GM23338 (cell line): ENCODE results near the gene PPM1E. TPM values are rescaled to one million over a fixed set of nuclear protein-coding genes. Genes with fewer than 3 reads are reported as not detected.
A peak's percentile ranks its signal among the peaks of the same experiment; 100 is the strongest.

ENCODE experiments used
- ATAC-seq: fragments of 200-7000 bp; cut with Tn5 transposase; 3 replicates; pipeline ENCODE4 v1.9.1; 2020
- DNase-seq: peaks from one replicate; pipeline ENCODE4 v3.0.0-alpha.2; 2015; ENCODE audit warnings: low spot score
- H2AFZ ChIP-seq: fragments of 200-600 bp; sonication (generic); 2 replicates; pipeline ENCODE4 v1.8.0; 2016; ENCODE audit warnings: antibody characterized with exemption, mild to moderate bottlenecking, moderate library complexity
- H3F3A ChIP-seq: fragments of 200-600 bp; sonication (generic); replicated peaks from 2 replicates; pipeline ENCODE4 v1.8.0; 2017; ENCODE audit warnings: antibody characterized with exemption, mixed run types, low read depth
- H3K27ac ChIP-seq: fragments of 200-600 bp; sonication (generic); 2 replicates; pipeline ENCODE4 v1.6.1; 2016; ENCODE audit warnings: low read depth
- H3K27me3 ChIP-seq: fragments of 200-600 bp; sonication (generic); 2 replicates; pipeline ENCODE4 v1.8.0; 2016; ENCODE audit warnings: mild to moderate bottlenecking, mixed run types, moderate library complexity; ENCODE audit not compliant: insufficient read depth
- H3K36me3 ChIP-seq: fragments of 200-600 bp; sonication (generic); 2 replicates; pipeline ENCODE4 v1.8.0; 2016; ENCODE audit warnings: mild to moderate bottlenecking; ENCODE audit not compliant: insufficient read depth
- H3K4me1 ChIP-seq: fragments of 200-600 bp; sonication (generic); 2 replicates; pipeline ENCODE4 v1.8.0; 2016; ENCODE audit warnings: mild to moderate bottlenecking, moderate library complexity; ENCODE audit not compliant: insufficient read depth
- H3K4me2 ChIP-seq: fragments of 200-600 bp; sonication (generic); 2 replicates; pipeline ENCODE4 v1.7.1; 2017; ENCODE audit warnings: mixed run types
- H3K4me3 ChIP-seq: fragments of 200-600 bp; sonication (generic); 2 replicates; pipeline ENCODE4 v1.6.1; 2016; ENCODE audit warnings: mixed run types
- H3K79me2 ChIP-seq: fragments of 200-600 bp; sonication (generic); replicated peaks from 2 replicates; pipeline ENCODE4 v1.8.0; 2017; ENCODE audit warnings: mild to moderate bottlenecking; ENCODE audit not compliant: insufficient read depth
- H3K9me2 ChIP-seq: fragments of 200-600 bp; sonication (generic); 2 replicates; pipeline ENCODE4 v1.8.0; 2017; ENCODE audit not compliant: insufficient read depth
- H4K20me1 ChIP-seq: fragments of 200-600 bp; sonication (generic); replicated peaks from 2 replicates; pipeline ENCODE4 v1.8.0; 2017; ENCODE audit warnings: mild to moderate bottlenecking; ENCODE audit not compliant: insufficient read depth
- H3K27ac Mint-ChIP-seq: 2 replicates; pipeline ENCODE4 v1.8.0; 2020; ENCODE audit warnings: inconsistent platforms, mild to moderate bottlenecking, moderate library complexity, mixed read lengths
- H3K27me3 Mint-ChIP-seq: 3 replicates; pipeline ENCODE4 v1.8.0; 2022; ENCODE audit warnings: low read depth, mild to moderate bottlenecking, moderate library complexity, mixed read lengths, inconsistent platforms; ENCODE audit not compliant: insufficient read depth, poor library complexity
- H3K36me3 Mint-ChIP-seq: 3 replicates; pipeline ENCODE4 v1.8.0; 2021; ENCODE audit warnings: low read depth, mild to moderate bottlenecking, inconsistent platforms, moderate library complexity, mixed read lengths
- H3K4me1 Mint-ChIP-seq: 3 replicates; pipeline ENCODE4 v1.8.0; 2020; ENCODE audit warnings: mild to moderate bottlenecking, inconsistent platforms, mixed read lengths
- H3K4me3 Mint-ChIP-seq: 3 replicates; pipeline ENCODE4 v1.8.0; 2021; ENCODE audit warnings: moderate library complexity, mild to moderate bottlenecking, inconsistent platforms, mixed read lengths
- H3K9me3 Mint-ChIP-seq: 3 replicates; pipeline ENCODE4 v1.8.0; 2020; ENCODE audit warnings: moderate library complexity, mild to moderate bottlenecking, inconsistent platforms, mixed read lengths
- CREB1 ChIP-seq: fragments of 250-450 bp; sonication (Bioruptor Pico); IDR thresholded peaks from 2 replicates; pipeline ENCODE4 v1.5.0; 2020; ENCODE audit warnings: low read depth, mild to moderate bottlenecking, moderate library complexity
- EZH2 ChIP-seq: fragments of 200-600 bp; sonication (generic); IDR thresholded peaks from one replicate; pipeline ENCODE4 v1.8.0; 2017; ENCODE audit warnings: antibody characterized with exemption, mild to moderate bottlenecking, low read depth; ENCODE audit not compliant: unreplicated experiment
- EZH2phosphoT487 ChIP-seq: fragments of 200-600 bp; sonication (generic); IDR thresholded peaks from one replicate; pipeline ENCODE4 v1.8.1; 2018; ENCODE audit warnings: antibody characterized with exemption; ENCODE audit not compliant: unreplicated experiment
- ZNF462 ChIP-seq: fragments of 250-450 bp; sonication (Bioruptor Pico); IDR thresholded peaks from 2 replicates; pipeline ENCODE4 v1.5.0; 2020; ENCODE audit warnings: mild to moderate bottlenecking, moderate library complexity
- polyA plus RNA-seq: library from polyadenylated mRNA; unstranded; fragments of >200 nt; fragmentation: Nextera tagmentation; extraction: Ambion mirVana; gene quantifications from 2 replicates; pipeline ENCODE4 v1.2.1, GENCODE V29; 2016
- total RNA-seq: library from RNA; depleted of rRNA; stranded (reverse); fragments of >200 nt; shearing (Covaris generic); gene quantifications from 2 replicates; pipeline ENCODE4 v1.2.3, GENCODE V29; 2014

The PPM1E gene
- total and polyA plus RNA-seq, 2 experiments from 2014 or later: 2.1 to 13.8 TPM

GRCh38 chr17:58755269-58755576 is 431 bp upstream of the PPM1E start (continued):
- TF ChIP-seq ZNF462 (CRISPR knock-in tag) (no peak), EZH2phosphoT487 (no peak)

GRCh38 chr17:58756246-58757161 is 850 bp downstream of the PPM1E start:
- H3K4me2 ChIP-seq: peak overlapping the region; percentile 94
- peak; percentile 58 for ATAC-seq
- no peak overlapping the region for H3K27ac ChIP-seq
- peak overlapping the region; percentile 89 for H3K4me3 ChIP-seq
- no peaks in the 10 kb centered on the region for H3K36me3 ChIP-seq
- peak; percentile 48 for DNase-seq
- no peaks in the 10 kb centered on the region for H3K9me3 Mint-ChIP-seq
- peaks cover 8% of the 10 kb centered on the region for H3K4me1 Mint-ChIP-seq
- peaks cover 14% of the 10 kb centered on the region; the same call in 1 of the 2 replicates for H4K20me1 ChIP-seq
- peak; percentile 17 for TF ChIP-seq EZH2
- TF ChIP-seq CREB1 (CRISPR knock-in tag): no peak
- peaks cover 7% of the 10 kb centered on the region; the same call in 1 of the 2 replicates for H3K79me2 ChIP-seq
- H3K27ac Mint-ChIP-seq: no peak overlapping the region
- H3K27me3 Mint-ChIP-seq: peaks cover 14% of the 10 kb centered on the region
- H3K36me3 Mint-ChIP-seq: no peaks in the 10 kb centered on the region
- no peaks in the 10 kb centered on the region for H3K9me2 ChIP-seq
- H3F3A ChIP-seq: 0 out of 2 replicates have a peak, but pooled peaks cover 3% of the 10 kb centered on the region
- H3K4me3 Mint-ChIP-seq: peak overlapping the region; percentile 91
- peaks cover 21% of the 10 kb centered on the region for H3K27me3 ChIP-seq
- peaks cover 7% of the 10 kb centered on the region for H3K4me1 ChIP-seq
- peak overlapping the region; percentile 99 for H2AFZ ChIP-seq
